IMR-90 (cell line): ENCODE results near the gene EML4. TPM values are rescaled to one million over a fixed set of nuclear protein-coding genes. Genes with fewer than 3 reads are reported as not detected.

Experiments
- ATAC-seq: fragments of 200-7000 bp; cut with Tn5 transposase; 2 replicates; pipeline ENCODE4 v1.9.1; 2020; ENCODE audit warnings: low read depth, mild to moderate bottlenecking, moderate library complexity
- BruUV-seq: library from RNA; stranded (reverse); fragments of 400-500 nt; replicated peaks from 2 replicates; lab custom pipeline; 2021; lab: Mats Ljungman, UMichigan
- CTCF ChIA-PET: fragments of 300-600 bp; formaldehyde crosslinking; extraction: SDS; loops from one replicate; lab custom pipeline; 2021; ENCODE audit warnings: antibody characterized with exemption; lab: Yijun Ruan, JAX
- POLR2A ChIA-PET: fragments of 300-600 bp; sonication (Branson Sonifier 250); formaldehyde crosslinking; loops from one replicate; lab custom pipeline; 2022; ENCODE audit warnings: antibody characterized with exemption; ENCODE audit not compliant: unreplicated experiment; lab: Charles Lee
- DNase-seq: peaks from one replicate; pipeline ENCODE4 v3.0.0; 2013
- H2AFZ ChIP-seq: replicated peaks from 2 replicates; pipeline ENCODE3; 2013; ENCODE audit warnings: low read length, mild to moderate bottlenecking; ENCODE audit not compliant: poor library complexity
- H2AK5ac ChIP-seq: 2 replicates; pipeline ENCODE4 v1.6.1; 2013; ENCODE audit warnings: low read depth, low read length, inconsistent platforms
- H2AK9ac ChIP-seq: replicated peaks from 2 replicates; pipeline ENCODE3; 2013; ENCODE audit warnings: mild to moderate bottlenecking, low read depth, low read length, moderate library complexity; ENCODE audit not compliant: poor library complexity
- H2BK120ac ChIP-seq: 2 replicates; pipeline ENCODE4 v1.6.1; 2013; ENCODE audit warnings: low read depth, low read length, inconsistent platforms
- H2BK15ac ChIP-seq: 3 replicates; pipeline ENCODE4 v1.6.1; 2013; ENCODE audit warnings: low read depth, low read length, inconsistent platforms
- H2BK20ac ChIP-seq: 2 replicates; pipeline ENCODE4 v1.6.1; 2013; ENCODE audit warnings: low read depth, mild to moderate bottlenecking, inconsistent platforms, low read length, moderate library complexity
- H2BK5ac ChIP-seq: 2 replicates; pipeline ENCODE4 v1.6.1; 2013; ENCODE audit warnings: mild to moderate bottlenecking, low read depth, low read length, inconsistent platforms; ENCODE audit not compliant: poor library complexity, severe bottlenecking
- H3K14ac ChIP-seq: replicated peaks from 2 replicates; pipeline ENCODE4 v1.6.1; 2013; ENCODE audit warnings: low read depth, low read length, inconsistent platforms
- H3K18ac ChIP-seq: 2 replicates; pipeline ENCODE4 v1.6.1; 2013; ENCODE audit warnings: low read depth, low read length, control low read depth
- H3K23ac ChIP-seq: 2 replicates; pipeline ENCODE4 v1.6.1; 2013; ENCODE audit warnings: low read depth, low read length, inconsistent platforms
- H3K27ac ChIP-seq: 2 replicates; pipeline ENCODE4 v1.5.1; 2013; ENCODE audit warnings: mild to moderate bottlenecking, control low read depth, low read length; ENCODE audit not compliant: insufficient read depth
- H3K27me3 ChIP-seq: 2 replicates; pipeline ENCODE4 v1.6.1; 2013; ENCODE audit warnings: low read length; ENCODE audit not compliant: control insufficient read depth, insufficient read depth
- H3K36me3 ChIP-seq: 2 replicates; pipeline ENCODE4 v1.6.1; 2013; ENCODE audit warnings: low read length, mixed read lengths; ENCODE audit not compliant: control insufficient read depth, insufficient read depth
- H3K4ac ChIP-seq: 2 replicates; pipeline ENCODE4 v1.6.1; 2013; ENCODE audit warnings: low read depth, low read length, inconsistent platforms
- H3K4me1 ChIP-seq: 2 replicates; pipeline ENCODE4 v1.6.1; 2013; ENCODE audit warnings: low read length, mixed read lengths; ENCODE audit not compliant: control insufficient read depth, insufficient read depth
- H3K4me2 ChIP-seq: 2 replicates; pipeline ENCODE4 v1.6.1; 2013; ENCODE audit warnings: low read depth, mild to moderate bottlenecking, control low read depth, low read length, moderate library complexity
- H3K4me3 ChIP-seq: 2 replicates; pipeline ENCODE4 v1.5.1; 2013; ENCODE audit warnings: low read depth, mild to moderate bottlenecking, control low read depth, low read length, moderate library complexity; ENCODE audit not compliant: insufficient read depth
- H3K56ac ChIP-seq: 2 replicates; pipeline ENCODE4 v1.6.1; 2013; ENCODE audit warnings: low read length, inconsistent platforms; ENCODE audit not compliant: insufficient read depth; ENCODE audit errors: extremely low read depth
- H3K79me1 ChIP-seq, 2 experiments: 2 replicates each; pipeline ENCODE4 v1.6.1; 2013; ENCODE audit warnings: low read length in 2 of 2, inconsistent platforms in 1 of 2, low read depth in 1 of 2
- H3K9ac ChIP-seq: 2 replicates; pipeline ENCODE4 v1.6.1; 2013; ENCODE audit warnings: low read depth, low read length, control low read depth
- H3K9me1 ChIP-seq: 2 replicates; pipeline ENCODE4 v1.6.1; 2013; ENCODE audit warnings: low read length, inconsistent platforms; ENCODE audit not compliant: insufficient read depth
- H3K9me3 ChIP-seq: 2 replicates; pipeline ENCODE4 v1.6.1; 2013; ENCODE audit warnings: low read length; ENCODE audit not compliant: control insufficient read depth, insufficient read depth
- H4K20me1 ChIP-seq: 2 replicates; pipeline ENCODE4 v1.6.1; 2013; ENCODE audit warnings: low read length, inconsistent platforms; ENCODE audit not compliant: insufficient read depth
- H4K5ac ChIP-seq: 2 replicates; pipeline ENCODE4 v1.6.1; 2013; ENCODE audit warnings: mild to moderate bottlenecking, low read depth, low read length, control low read depth
- H4K8ac ChIP-seq, 2 experiments: 2 replicates each; pipeline ENCODE4 v1.6.1; 2013; ENCODE audit warnings: low read depth in 2 of 2, low read length in 2 of 2, control low read depth in 1 of 2, inconsistent platforms in 1 of 2
- H4K91ac ChIP-seq: 2 replicates; pipeline ENCODE4 v1.6.1; 2013; ENCODE audit warnings: low read depth, low read length, inconsistent platforms; ENCODE audit not compliant: insufficient read depth
- FOS ChIP-seq: fragments of 150-350 bp; IDR thresholded peaks from 2 replicates; pipeline ENCODE4 v1.6.1; 2016; ENCODE audit warnings: low read depth, low read length
- NFE2L2 ChIP-seq: fragments of 150-350 bp; IDR thresholded peaks from 2 replicates; pipeline ENCODE4 v1.6.1; 2016; ENCODE audit warnings: low read depth, mild to moderate bottlenecking, low read length
- WGBS, 2 experiments: methylation state at CpG; one replicate each; pipeline versions ENCODE4 v1.1.5 to v1.1.7; 2013; ENCODE audit warnings: missing lambda C conversion rate in 2 of 2; ENCODE audit not compliant: insufficient read length in 1 of 2; ENCODE audit errors: extremely low coverage in 2 of 2; 5-methylcytosine and 5-hydroxymethylcytosine counted together
- dilution Hi-C: fragments of 300-500 bp; cut with HindIII; formaldehyde crosslinking; loops from one replicate; pipeline ENCODE4 v1.14.3; 2018; ENCODE audit warnings: low sequenced_read_pairs; ENCODE audit not compliant: unreplicated experiment
- in situ Hi-C: fragments of 300-500 bp; cut with MboI; formaldehyde crosslinking; loops from 3 replicates; pipeline ENCODE4 v1.14.3; 2019; ENCODE audit warnings: low sequenced_read_pairs, inconsistent platforms, mixed read lengths
- intact Hi-C: fragments of 100-400 bp; cut with micrococcal nuclease; formaldehyde crosslinking; loops from 2 replicates; pipeline ENCODE4 v1.10.0; 2022
- polyA plus RNA-seq, 3 experiments: library from polyadenylated mRNA; depleted of rRNA; stranded (reverse); fragments of >200 nt; gene quantifications; 2 replicates each; pipeline ENCODE4 v1.2.3, GENCODE V29; 2012; ENCODE audit warnings: low replicate concordance in 1 of 3
- total RNA-seq: library from RNA; depleted of rRNA; stranded (reverse); fragments of >200 nt; gene quantifications from 2 replicates; pipeline ENCODE4 v1.2.3, GENCODE V29; 2012
- TF ChIP-seq, protein P1 (sequence below): fragments of 150-350 bp; IDR thresholded peaks from 2 replicates; pipeline ENCODE4 v1.6.1; 2016; ENCODE audit warnings: low read depth, mild to moderate bottlenecking, low read length, moderate library complexity, borderline replicate concordance

The EML4 gene
- total and polyA plus RNA-seq, 2 of the 4 experiments (the other 2 are of a cell fraction): 29.7 to 73.7 TPM

DNA sequence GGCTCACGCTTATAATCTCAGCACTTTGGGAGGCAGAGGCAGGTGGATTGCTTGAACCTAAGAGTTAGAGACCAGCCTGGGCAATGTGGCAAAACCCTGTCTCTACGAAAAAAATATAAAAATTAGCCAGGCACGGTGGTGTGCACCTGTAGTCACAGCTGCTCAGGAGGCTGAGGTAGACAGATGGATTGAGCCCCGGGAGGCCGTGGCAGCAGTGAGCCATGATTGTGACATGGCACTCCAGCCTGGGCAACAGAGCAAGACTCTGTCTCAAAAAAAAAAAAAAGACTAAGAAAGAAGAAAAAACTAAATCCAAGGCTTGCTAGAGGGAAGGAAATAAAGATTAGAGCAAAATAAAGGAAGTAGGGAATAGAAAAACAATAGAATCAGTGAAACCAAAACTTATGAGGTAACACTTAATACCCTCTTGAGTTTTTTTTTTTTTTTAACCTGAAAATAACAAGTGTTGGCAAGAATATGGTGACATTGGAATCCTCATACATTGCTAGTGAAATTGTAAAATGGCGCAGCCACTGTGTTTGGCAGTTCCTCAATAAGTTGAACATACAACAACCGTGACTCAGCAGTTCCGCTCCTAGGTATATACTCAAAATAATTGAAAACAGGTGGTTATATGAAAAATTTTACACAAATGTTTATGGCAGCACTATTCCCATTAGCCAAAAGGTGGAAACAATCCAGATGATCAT lies 85.2 kb downstream of the EML4 start:
- ATAC-seq (no peak), DNase-seq (peak; percentile 14)
- ChIA-PET CTCF (no interaction called here), POLR2A (no interaction called here)
- dilution Hi-C loops (no loop called here), in situ Hi-C loops (no loop called here), intact Hi-C loops (no loop called here)
- H2BK20ac ChIP-seq: no peak overlapping the region
- no peak overlapping the region for H3K14ac ChIP-seq
- H2AFZ ChIP-seq: no peak overlapping the region
- H2AK9ac ChIP-seq: no peak overlapping the region
- H2BK5ac ChIP-seq: no peak overlapping the region
- no peak overlapping the region for H3K27ac ChIP-seq
- H3K18ac ChIP-seq: no peak overlapping the region
- WGBS, 2 experiments: 100% methylated on average over 2 of the region's 8 CpGs; no CpG with 5 or more reads in 1 of the 2 experiments
- no peak overlapping the region for H2BK120ac ChIP-seq
- peaks cover 10 to 31% of the 10 kb centered on the region in 2 experiments for H3K79me1 ChIP-seq
- no peak overlapping the region for H2BK15ac ChIP-seq
- no peak overlapping the region for H4K8ac ChIP-seq
- no peaks in the 10 kb centered on the region for H4K20me1 ChIP-seq
- H3K27me3 ChIP-seq: no peaks in the 10 kb centered on the region
- no peak overlapping the region for H4K91ac ChIP-seq
- H3K23ac ChIP-seq: no peak overlapping the region
- BruUV-seq: no TSS peak
- H3K9ac ChIP-seq: no peak overlapping the region
- H3K36me3 ChIP-seq: peaks cover 8% of the 10 kb centered on the region
- no peak overlapping the region for H3K56ac ChIP-seq
- TF ChIP-seq FOS: no peak
- TF ChIP-seq, protein P1, sequence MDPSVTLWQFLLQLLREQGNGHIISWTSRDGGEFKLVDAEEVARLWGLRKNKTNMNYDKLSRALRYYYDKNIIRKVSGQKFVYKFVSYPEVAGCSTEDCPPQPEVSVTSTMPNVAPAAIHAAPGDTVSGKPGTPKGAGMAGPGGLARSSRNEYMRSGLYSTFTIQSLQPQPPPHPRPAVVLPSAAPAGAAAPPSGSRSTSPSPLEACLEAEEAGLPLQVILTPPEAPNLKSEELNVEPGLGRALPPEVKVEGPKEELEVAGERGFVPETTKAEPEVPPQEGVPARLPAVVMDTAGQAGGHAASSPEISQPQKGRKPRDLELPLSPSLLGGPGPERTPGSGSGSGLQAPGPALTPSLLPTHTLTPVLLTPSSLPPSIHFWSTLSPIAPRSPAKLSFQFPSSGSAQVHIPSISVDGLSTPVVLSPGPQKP: no peak
- peak; percentile 72 for TF ChIP-seq NFE2L2
- H3K4me2 ChIP-seq: no peak overlapping the region
- H3K9me3 ChIP-seq: no peaks in the 10 kb centered on the region
- no peak overlapping the region for H4K5ac ChIP-seq
- H3K4me3 ChIP-seq: no peak overlapping the region
- no peak overlapping the region for H2AK5ac ChIP-seq
- H3K4ac ChIP-seq: no peak overlapping the region
- H3K4me1 ChIP-seq: no peaks in the 10 kb centered on the region
- no peaks in the 10 kb centered on the region for H3K9me1 ChIP-seq
